HEK293 (cell line): ENCODE results near the gene EXOG.
A peak's percentile ranks its signal among the peaks of the same experiment; 100 is the strongest.

Experiments
- GLI2 ChIP-seq: fragments of 450-650 bp; formaldehyde crosslinking; IDR thresholded peaks from 2 replicates; pipeline ENCODE4; 2017; ENCODE audit warnings: missing biosample characterization, missing genetic modification characterization, low read depth, borderline replicate concordance
- GLIS2 ChIP-seq: fragments of 450-650 bp; formaldehyde crosslinking; IDR thresholded peaks from 2 replicates; pipeline ENCODE4 v1.5.1; 2016; ENCODE audit warnings: missing biosample characterization, missing genetic modification characterization
- HOXD13 ChIP-seq: sonication (generic); formaldehyde crosslinking; IDR thresholded peaks from 2 replicates; pipeline ENCODE4 v1.8.0; 2022; ENCODE audit warnings: missing genetic modification reagents, borderline replicate concordance
- MYNN ChIP-seq: fragments of 450-650 bp; formaldehyde crosslinking; IDR thresholded peaks from 2 replicates; pipeline ENCODE4 v1.5.1; 2016; ENCODE audit warnings: missing biosample characterization, missing genetic modification characterization, borderline replicate concordance
- REPIN1 ChIP-seq: fragments of 450-650 bp; formaldehyde crosslinking; IDR thresholded peaks from 2 replicates; pipeline ENCODE4 v1.5.1; 2017; ENCODE audit warnings: missing biosample characterization, missing genetic modification characterization, low read depth
- SP3 ChIP-seq: fragments of 450-650 bp; formaldehyde crosslinking; IDR thresholded peaks from 2 replicates; pipeline ENCODE4 v1.5.1; 2016; ENCODE audit warnings: missing biosample characterization, missing genetic modification characterization
- WT1 ChIP-seq: fragments of 450-650 bp; formaldehyde crosslinking; IDR thresholded peaks from 2 replicates; pipeline ENCODE4 v1.5.1; 2016; ENCODE audit warnings: missing biosample characterization, missing genetic modification characterization
- YY1 ChIP-seq: fragments of 450-650 bp; formaldehyde crosslinking; IDR thresholded peaks from 2 replicates; pipeline ENCODE4 v1.5.1; 2018; ENCODE audit warnings: missing biosample characterization, missing genetic modification characterization
- ZBTB10 ChIP-seq: fragments of 450-650 bp; formaldehyde crosslinking; IDR thresholded peaks from 2 replicates; pipeline ENCODE4 v1.5.1; 2016; ENCODE audit warnings: missing biosample characterization, missing genetic modification characterization
- ZFP69B ChIP-seq: fragments of 450-650 bp; formaldehyde crosslinking; IDR thresholded peaks from 2 replicates; pipeline ENCODE4 v1.5.1; 2016; ENCODE audit warnings: missing biosample characterization, missing genetic modification characterization
- ZNF10 ChIP-seq: fragments of 450-650 bp; formaldehyde crosslinking; IDR thresholded peaks from 2 replicates; pipeline ENCODE4 v1.5.1; 2017; ENCODE audit warnings: missing biosample characterization, missing genetic modification characterization
- ZNF138 ChIP-seq: fragments of 450-650 bp; formaldehyde crosslinking; IDR thresholded peaks from 2 replicates; pipeline ENCODE4 v1.5.1; 2016; ENCODE audit warnings: missing biosample characterization, missing genetic modification characterization, borderline replicate concordance
- ZNF148 ChIP-seq: fragments of 450-650 bp; formaldehyde crosslinking; IDR thresholded peaks from 2 replicates; pipeline ENCODE4 v1.5.0; 2017; ENCODE audit warnings: missing biosample characterization, missing genetic modification characterization, borderline replicate concordance
- ZNF157 ChIP-seq: fragments of 450-650 bp; formaldehyde crosslinking; IDR thresholded peaks from 2 replicates; pipeline ENCODE4 v1.5.1; 2016; ENCODE audit warnings: missing biosample characterization, missing genetic modification characterization
- ZNF184 ChIP-seq: fragments of 450-650 bp; IDR thresholded peaks from 2 replicates; pipeline ENCODE4 v1.5.1; 2018; ENCODE audit warnings: missing biosample characterization, mild to moderate bottlenecking, missing genetic modification characterization
- ZNF202 ChIP-seq: fragments of 450-650 bp; formaldehyde crosslinking; IDR thresholded peaks from 2 replicates; pipeline ENCODE4 v1.5.1; 2016; ENCODE audit warnings: missing biosample characterization, missing genetic modification characterization, borderline replicate concordance
- ZNF280C ChIP-seq: fragments of 450-650 bp; formaldehyde crosslinking; IDR thresholded peaks from 2 replicates; pipeline ENCODE4 v1.5.1; 2016; ENCODE audit warnings: missing biosample characterization, missing genetic modification characterization
- ZNF341 ChIP-seq: fragments of 450-650 bp; formaldehyde crosslinking; IDR thresholded peaks from 2 replicates; pipeline ENCODE4; 2016; ENCODE audit warnings: low read depth, missing biosample characterization, missing genetic modification characterization
- ZNF514 ChIP-seq: fragments of 450-650 bp; formaldehyde crosslinking; IDR thresholded peaks from 2 replicates; pipeline ENCODE4 v1.5.1; 2016; ENCODE audit warnings: missing biosample characterization, missing genetic modification characterization
- ZNF530 ChIP-seq: fragments of 450-650 bp; formaldehyde crosslinking; IDR thresholded peaks from 2 replicates; pipeline ENCODE4 v1.5.1; 2016; ENCODE audit warnings: low read depth, missing biosample characterization, missing genetic modification characterization
- ZNF544 ChIP-seq: fragments of 450-650 bp; formaldehyde crosslinking; IDR thresholded peaks from 2 replicates; pipeline ENCODE4 v1.5.0; 2017; ENCODE audit warnings: missing biosample characterization, missing genetic modification characterization
- ZNF571 ChIP-seq: fragments of 450-650 bp; formaldehyde crosslinking; IDR thresholded peaks from 2 replicates; pipeline ENCODE4 v1.5.0; 2017; ENCODE audit warnings: missing biosample characterization, missing genetic modification characterization
- ZNF610 ChIP-seq: fragments of 450-650 bp; formaldehyde crosslinking; IDR thresholded peaks from 2 replicates; pipeline ENCODE4 v1.5.1; 2016; ENCODE audit warnings: missing biosample characterization, missing genetic modification characterization, borderline replicate concordance
- ZNF654 ChIP-seq: fragments of 450-650 bp; formaldehyde crosslinking; IDR thresholded peaks from 2 replicates; pipeline ENCODE4 v1.5.1; 2016; ENCODE audit warnings: low read depth, missing biosample characterization, missing genetic modification characterization
- ZNF837 ChIP-seq: fragments of 450-650 bp; formaldehyde crosslinking; IDR thresholded peaks from 2 replicates; pipeline ENCODE4 v1.5.1; 2016; ENCODE audit warnings: missing biosample characterization, missing genetic modification characterization
- TF ChIP-seq, protein P1 (sequence below): fragments of 450-650 bp; formaldehyde crosslinking; IDR thresholded peaks from 2 replicates; pipeline ENCODE4 v1.5.1; 2016; ENCODE audit warnings: missing biosample characterization, missing genetic modification characterization
- TF ChIP-seq, protein P2 (sequence below): fragments of 450-650 bp; formaldehyde crosslinking; IDR thresholded peaks from 2 replicates; pipeline ENCODE4 v1.5.1; 2016; ENCODE audit warnings: missing biosample characterization, missing genetic modification characterization
- TF ChIP-seq, protein P3 (sequence below): fragments of 450-650 bp; formaldehyde crosslinking; IDR thresholded peaks from 2 replicates; pipeline ENCODE4 v1.5.1; 2017; ENCODE audit warnings: missing biosample characterization, missing genetic modification characterization
- TF ChIP-seq, protein P4 (sequence below): fragments of 450-650 bp; formaldehyde crosslinking; IDR thresholded peaks from 2 replicates; pipeline ENCODE4 v1.5.1; 2016; ENCODE audit warnings: missing biosample characterization, missing genetic modification characterization

EXOG gene

DNA sequence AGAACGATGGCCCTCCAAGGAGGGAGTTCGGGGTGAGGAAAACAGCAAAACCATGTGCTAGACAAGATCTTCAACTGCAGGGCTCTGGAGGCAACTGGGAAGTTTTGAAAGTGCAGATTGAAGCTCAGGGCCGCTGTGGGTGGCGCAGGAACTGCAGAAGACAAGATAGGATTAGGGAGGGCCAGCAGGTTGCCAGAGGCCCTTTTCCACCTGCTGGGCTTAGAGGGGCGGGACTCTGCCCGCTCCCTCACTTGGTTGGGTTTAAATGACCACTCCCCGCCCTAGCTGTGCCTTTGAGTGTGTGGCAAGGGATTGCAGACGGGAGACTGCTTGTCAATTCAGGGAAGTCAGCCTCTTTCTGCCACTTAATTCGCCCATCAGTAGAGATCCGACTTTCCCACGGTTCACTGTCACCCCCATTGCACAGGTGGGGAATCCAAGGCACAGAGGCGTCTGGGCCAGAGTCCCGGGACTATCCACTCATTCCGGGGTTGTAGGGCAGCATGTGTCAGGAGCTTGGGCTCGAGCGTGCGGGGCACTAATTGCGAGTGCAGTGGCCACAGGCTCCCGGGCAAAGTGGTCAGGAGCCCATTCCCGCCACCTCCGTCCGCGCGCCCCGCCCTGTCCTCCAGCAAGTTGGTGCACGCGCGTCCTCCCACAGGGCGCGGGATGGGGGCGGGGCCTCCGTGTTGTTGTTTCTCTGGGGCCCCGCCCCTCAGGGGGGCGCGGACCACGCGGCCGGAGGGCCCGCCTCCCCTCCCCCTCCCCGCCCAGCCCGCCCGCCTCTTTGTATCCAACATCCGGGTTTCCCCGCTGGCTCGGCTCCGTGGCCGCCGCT lies 42.8 kb upstream of the EXOG start, which contains the start of gene ACVR2B (continued):
- TF ChIP-seq ZNF148 (tag by site-specific recombination) (no peak), ZNF138 (tag by site-specific recombination) (no peak), ZNF184 (tag by site-specific recombination) (no peak), ZNF10 (tag by site-specific recombination) (no peak), ZNF157 (tag by site-specific recombination) (no peak), ZFP69B (tag by site-specific recombination) (no peak), ZBTB10 (tag by site-specific recombination) (no peak), ZNF654 (tag by site-specific recombination) (no peak), REPIN1 (tag by site-specific recombination) (no peak), GLI2 (tag by site-specific recombination) (no peak), ZNF514 (tag by site-specific recombination) (no peak), GLIS2 (tag by site-specific recombination) (no peak), MYNN (tag by site-specific recombination) (no peak), ZNF202 (tag by site-specific recombination) (no peak), ZNF280C (tag by site-specific recombination) (no peak), ZNF544 (tag by site-specific recombination) (no peak), ZNF837 (no peak), ZNF610 (tag by site-specific recombination) (no peak), ZNF571 (tag by site-specific recombination) (no peak), HOXD13 (CRISPR knock-in tag) (no peak), WT1 (tag by site-specific recombination) (no peak), ZNF530 (no peak), ZNF341 (tag by site-specific recombination) (no peak), SP3 (tag by site-specific recombination) (peak; percentile 70), YY1 (no peak)
- TF ChIP-seq, protein P1, sequence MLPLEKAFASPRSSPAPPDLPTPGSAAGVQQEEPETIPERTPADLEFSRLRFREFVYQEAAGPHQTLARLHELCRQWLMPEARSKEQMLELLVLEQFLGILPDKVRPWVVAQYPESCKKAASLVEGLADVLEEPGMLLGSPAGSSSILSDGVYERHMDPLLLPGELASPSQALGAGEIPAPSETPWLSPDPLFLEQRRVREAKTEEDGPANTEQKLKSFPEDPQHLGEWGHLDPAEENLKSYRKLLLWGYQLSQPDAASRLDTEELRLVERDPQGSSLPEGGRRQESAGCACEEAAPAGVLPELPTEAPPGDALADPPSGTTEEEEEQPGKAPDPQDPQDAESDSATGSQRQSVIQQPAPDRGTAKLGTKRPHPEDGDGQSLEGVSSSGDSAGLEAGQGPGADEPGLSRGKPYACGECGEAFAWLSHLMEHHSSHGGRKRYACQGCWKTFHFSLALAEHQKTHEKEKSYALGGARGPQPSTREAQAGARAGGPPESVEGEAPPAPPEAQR (tag by site-specific recombination), result no peak
- TF ChIP-seq, protein P2, sequence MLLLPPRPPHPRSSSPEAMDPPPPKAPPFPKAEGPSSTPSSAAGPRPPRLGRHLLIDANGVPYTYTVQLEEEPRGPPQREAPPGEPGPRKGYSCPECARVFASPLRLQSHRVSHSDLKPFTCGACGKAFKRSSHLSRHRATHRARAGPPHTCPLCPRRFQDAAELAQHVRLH, result no peak
- TF ChIP-seq, protein P3, sequence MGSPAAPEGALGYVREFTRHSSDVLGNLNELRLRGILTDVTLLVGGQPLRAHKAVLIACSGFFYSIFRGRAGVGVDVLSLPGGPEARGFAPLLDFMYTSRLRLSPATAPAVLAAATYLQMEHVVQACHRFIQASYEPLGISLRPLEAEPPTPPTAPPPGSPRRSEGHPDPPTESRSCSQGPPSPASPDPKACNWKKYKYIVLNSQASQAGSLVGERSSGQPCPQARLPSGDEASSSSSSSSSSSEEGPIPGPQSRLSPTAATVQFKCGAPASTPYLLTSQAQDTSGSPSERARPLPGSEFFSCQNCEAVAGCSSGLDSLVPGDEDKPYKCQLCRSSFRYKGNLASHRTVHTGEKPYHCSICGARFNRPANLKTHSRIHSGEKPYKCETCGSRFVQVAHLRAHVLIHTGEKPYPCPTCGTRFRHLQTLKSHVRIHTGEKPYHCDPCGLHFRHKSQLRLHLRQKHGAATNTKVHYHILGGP, result no peak
- TF ChIP-seq, protein P4, sequence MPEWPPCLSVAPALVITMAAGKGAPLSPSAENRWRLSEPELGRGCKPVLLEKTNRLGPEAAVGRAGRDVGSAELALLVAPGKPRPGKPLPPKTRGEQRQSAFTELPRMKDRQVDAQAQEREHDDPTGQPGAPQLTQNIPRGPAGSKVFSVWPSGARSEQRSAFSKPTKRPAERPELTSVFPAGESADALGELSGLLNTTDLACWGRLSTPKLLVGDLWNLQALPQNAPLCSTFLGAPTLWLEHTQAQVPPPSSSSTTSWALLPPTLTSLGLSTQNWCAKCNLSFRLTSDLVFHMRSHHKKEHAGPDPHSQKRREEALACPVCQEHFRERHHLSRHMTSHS (tag by site-specific recombination), result no peak
